Effector CD8-positive, alpha-beta T cell (primary cell): Measurements from ENCODE around the gene SMYD3.

ENCODE experiments used
- DNase-seq: peaks from one replicate; lab custom pipeline; 2025; lab: John Stamatoyannopoulos, UW

Gene SMYD3

GRCh38 chr1:246275036-246275435 lies 232.0 kb downstream of the SMYD3 start:
- no peak for DNase-seq

- DNase-seq, result no peak
Observed at GRCh38 chr1:246274186-246274585, 232.9 kb downstream of the SMYD3 start.

GRCh38 chr1:246271516-246271915 lies 235.6 kb downstream of the SMYD3 start:
- DNase-seq, result no peak

- no peak for DNase-seq
Observed at GRCh38 chr1:246270236-246270635, 236.8 kb downstream of the SMYD3 start.

GRCh38 chr1:246269466-246269865 lies 237.6 kb downstream of the SMYD3 start:
- no peak for DNase-seq

- DNase-seq, result no peak
Observed at GRCh38 chr1:246267896-246268295, 239.2 kb downstream of the SMYD3 start.

GRCh38 chr1:246267426-246267825 lies 239.7 kb downstream of the SMYD3 start:
- DNase-seq, result no peak

- DNase-seq, result no peak
Observed at GRCh38 chr1:246265481-246265880, 241.6 kb downstream of the SMYD3 start.

- DNase-seq, result no peak
Observed at GRCh38 chr1:246262281-246262680, 244.8 kb downstream of the SMYD3 start.

- no peak for DNase-seq
Observed at GRCh38 chr1:246261639-246262038, 245.4 kb downstream of the SMYD3 start.

- no peak for DNase-seq
Observed at GRCh38 chr1:246258250-246258649, 248.8 kb downstream of the SMYD3 start.

GRCh38 chr1:246255773-246256172 lies 251.3 kb downstream of the SMYD3 start:
- DNase-seq, result no peak

GRCh38 chr1:246254854-246255253 lies 252.2 kb downstream of the SMYD3 start:
- no peak for DNase-seq

- no peak for DNase-seq
Observed at GRCh38 chr1:246246430-246246829, 260.6 kb downstream of the SMYD3 start.

GRCh38 chr1:246245541-246245940 lies 261.5 kb downstream of the SMYD3 start:
- DNase-seq, result no peak

- no peak for DNase-seq
Observed at GRCh38 chr1:246232126-246232525, 275.0 kb downstream of the SMYD3 start.

GRCh38 chr1:246226041-246226440 lies 281.0 kb downstream of the SMYD3 start:
- no peak for DNase-seq

- no peak for DNase-seq
Observed at GRCh38 chr1:246221485-246222255, 285.4 kb downstream of the SMYD3 start.

- DNase-seq, result no peak
Observed at GRCh38 chr1:246220495-246221065, 286.5 kb downstream of the SMYD3 start.

- DNase-seq, result no peak
Observed at GRCh38 chr1:246219508-246220030, 287.5 kb downstream of the SMYD3 start.

- no peak for DNase-seq
Observed at GRCh38 chr1:246218686-246219085, 288.4 kb downstream of the SMYD3 start.

- no peak for DNase-seq
Observed at GRCh38 chr1:246216906-246217305, 290.2 kb downstream of the SMYD3 start.

- no peak for DNase-seq
Observed at GRCh38 chr1:246215510-246215903, 291.6 kb downstream of the SMYD3 start.
